Measurements from ENCODE around the gene GART. TPM values are rescaled to one million over a fixed set of nuclear protein-coding genes. Genes with fewer than 3 reads are reported as not detected.
"Not testable (repeated sequence)": the region's sequence is repeated elsewhere in the genome, so short reads cannot be mapped to it uniquely, and the experiment has no call there.

GART gene
- total RNA-seq, 4 donors from 2014 or later, result 53.8 to 130 (median 84.5) TPM

DNA sequence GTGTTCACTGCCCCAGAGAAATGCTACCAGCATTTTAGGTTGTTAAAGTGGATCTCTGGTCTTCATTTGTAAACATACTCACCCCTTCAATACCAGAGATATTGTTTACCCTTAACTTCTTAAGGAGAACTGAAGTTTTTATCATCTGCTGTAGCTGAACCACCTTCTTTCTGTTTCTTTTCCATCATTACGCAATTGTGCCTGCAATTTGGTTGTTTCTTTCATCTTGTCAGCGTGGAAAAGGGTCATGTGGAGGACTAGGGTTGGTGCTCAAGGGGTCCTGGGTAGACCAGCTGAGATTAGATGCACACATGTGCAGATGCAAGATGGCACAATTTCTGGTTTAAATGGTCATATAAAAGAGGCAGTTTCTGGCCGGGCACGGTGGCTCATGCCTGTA is 23.0 kb downstream of the GART start:
- Histone ChIP-seq H3K27ac (no peak overlapping the region), H3K27me3 (no peaks in the 10 kb centered on the region), H3K36me3 (peaks cover 34 to 42% of the 10 kb centered on the region in 2 donors), H3K9me3 (no peaks in the 10 kb centered on the region), H3K4me3 (replicated peaks in 1 of 3) (no peak overlapping the region), H3K4me1 (no peaks in the 10 kb centered on the region)
- intact Hi-C loops (cut with DNase I), result no loop called here
- WGBS, 2 donors, result 96 to 98% methylated on average over 4 of the region's 4 CpGs
- DNase-seq, result no peak
- no peak for TF ChIP-seq CTCF (IDR thresholded peaks at IDR 0.05)

DNA sequence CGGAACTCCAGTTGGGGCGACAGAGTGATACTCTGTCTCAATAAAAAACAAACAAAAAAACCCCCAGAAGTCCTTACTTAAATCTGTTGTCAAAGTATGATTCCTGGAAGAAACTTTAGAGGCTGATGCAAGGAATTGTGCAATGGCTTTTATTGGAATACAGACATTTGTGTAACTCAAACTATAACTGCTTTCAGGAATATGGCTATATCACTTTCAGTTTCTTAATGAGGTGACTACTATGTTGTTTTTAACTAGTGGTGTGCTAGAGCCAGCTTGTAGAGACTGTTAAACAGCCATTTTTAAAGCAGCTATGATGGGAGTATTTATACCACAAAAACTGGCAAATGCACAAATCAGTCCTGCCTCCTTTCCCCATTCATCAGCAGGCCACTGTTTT is 27.7 kb downstream of the GART start:
- H3K36me3 ChIP-seq, result peaks cover 41 to 61% of the 10 kb centered on the region in 2 donors
- no peaks in the 10 kb centered on the region for H3K9me3 ChIP-seq
- H3K4me1 ChIP-seq, result no peaks in the 10 kb centered on the region
- 94 to 97% methylated on average over 2 of the region's 2 CpGs for WGBS, 2 donors
- H3K4me3 ChIP-seq (replicated peaks in 1 of 3), result no peak overlapping the region
- TF ChIP-seq CTCF (IDR thresholded peaks at IDR 0.05) (no peak), POLR2A (IDR thresholded peaks at IDR 0.05) (no peak)
- intact Hi-C loops (cut with DNase I), result no loop called here
- H3K27ac ChIP-seq, result no peak overlapping the region
- DNase-seq, result no peak
- H3K27me3 ChIP-seq, result no peaks in the 10 kb centered on the region

DNA sequence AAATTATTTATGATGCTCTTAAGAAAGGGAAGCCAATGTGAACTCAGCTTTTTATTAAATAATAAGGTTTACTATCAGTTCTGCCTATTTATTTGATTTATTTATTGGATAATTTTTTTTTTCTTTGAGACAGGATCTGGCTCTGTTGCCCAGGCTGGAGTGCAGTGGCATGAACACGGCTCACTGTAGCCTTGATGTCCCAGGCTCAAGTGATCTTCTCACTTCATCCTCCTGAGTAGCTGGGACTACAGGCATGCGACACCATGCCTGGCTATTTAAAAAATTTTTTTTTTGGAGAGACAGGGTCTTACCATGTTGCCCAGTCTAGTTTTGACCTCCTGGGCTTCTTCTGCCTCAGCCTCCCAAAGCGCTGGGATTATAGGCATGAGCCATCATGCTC is 29.4 kb downstream of the GART start:
- H3K4me3 ChIP-seq (replicated peaks in 1 of 3), result no peak overlapping the region
- H3K4me1 ChIP-seq, result no peaks in the 10 kb centered on the region
- DNase-seq, result no peak
- intact Hi-C loops (cut with DNase I), result no loop called here
- H3K27me3 ChIP-seq, result no peaks in the 10 kb centered on the region
- 96 to 97% methylated on average over 3 of the region's 3 CpGs for WGBS, 2 donors
- H3K9me3 ChIP-seq, result no peaks in the 10 kb centered on the region
- peaks cover 36 to 47% of the 10 kb centered on the region in 2 donors for H3K36me3 ChIP-seq
- no peak for TF ChIP-seq CTCF (IDR thresholded peaks at IDR 0.05)
- no peak for TF ChIP-seq POLR2A (IDR thresholded peaks at IDR 0.05)
- H3K27ac ChIP-seq, result no peak overlapping the region

- TF ChIP-seq POLR2A (IDR thresholded peaks at IDR 0.05) (no peak), CTCF (IDR thresholded peaks at IDR 0.05) (no peak)
- Histone ChIP-seq H3K27ac (no peak overlapping the region), H3K9me3 (no peaks in the 10 kb centered on the region), H3K27me3 (no peaks in the 10 kb centered on the region), H3K36me3 (peaks cover 28 to 43% of the 10 kb centered on the region in 2 donors), H3K4me1 (no peaks in the 10 kb centered on the region), H3K4me3 (replicated peaks in 1 of 3) (no peak overlapping the region)
- DNase-seq, result no peak
- WGBS, 2 donors, result 96 to 99% methylated on average over 4 of the region's 4 CpGs
- intact Hi-C loops (cut with DNase I), result no loop called here
These were observed 30.3 kb downstream of the GART start for GRCh38 chr21:33511639-33512038.

- intact Hi-C loops (cut with DNase I), result no loop called here
- no peak for DNase-seq
- WGBS, 2 donors, result 95 to 97% methylated on average over 8 of the region's 8 CpGs
- no peaks in the 10 kb centered on the region for H3K27me3 ChIP-seq
- peaks cover 24 to 36% of the 10 kb centered on the region in 2 donors for H3K36me3 ChIP-seq
- TF ChIP-seq CTCF (IDR thresholded peaks at IDR 0.05) (no peak), POLR2A (IDR thresholded peaks at IDR 0.05) (no peak)
- no peaks in the 10 kb centered on the region for H3K9me3 ChIP-seq
- no peaks in the 10 kb centered on the region for H3K4me1 ChIP-seq
- no peak overlapping the region for H3K27ac ChIP-seq
- H3K4me3 ChIP-seq (replicated peaks in 1 of 3), result no peak overlapping the region
These were observed 31.1 kb downstream of the GART start for GRCh38 chr21:33510826-33511225.

- intact Hi-C loops (cut with DNase I); H3K4me3 ChIP-seq (replicated peaks in 1 of 3); H3K9me3 ChIP-seq; H3K4me1 ChIP-seq; DNase-seq; H3K27ac ChIP-seq; H3K27me3 ChIP-seq: not testable (repeated sequence)
- WGBS, 2 donors, result 93 to 94% methylated on average over 1 of the region's 1 CpG
- peaks cover 15 to 22% of the 10 kb centered on the region in 2 donors for H3K36me3 ChIP-seq
These were observed 34.9 kb downstream of the GART start for GRCh38 chr21:33507003-33507402.
